ENCODE results near the gene ATAD3A.

Gene ATAD3A

GRCh38 chr1:1540090-1540817, 28.3 kb downstream of the ATAD3A start, which contains the start of gene TMEM240:
TSS of gene TMEM240 (minus strand) at chr1:1540624. CDS start at chr1:1540346, 278 bp downstream.
- no peak for DNase-seq

- no peak for DNase-seq
Measured at GRCh38 chr1:1540818-1541628, 29.1 kb downstream of the ATAD3A start.

DNA sequence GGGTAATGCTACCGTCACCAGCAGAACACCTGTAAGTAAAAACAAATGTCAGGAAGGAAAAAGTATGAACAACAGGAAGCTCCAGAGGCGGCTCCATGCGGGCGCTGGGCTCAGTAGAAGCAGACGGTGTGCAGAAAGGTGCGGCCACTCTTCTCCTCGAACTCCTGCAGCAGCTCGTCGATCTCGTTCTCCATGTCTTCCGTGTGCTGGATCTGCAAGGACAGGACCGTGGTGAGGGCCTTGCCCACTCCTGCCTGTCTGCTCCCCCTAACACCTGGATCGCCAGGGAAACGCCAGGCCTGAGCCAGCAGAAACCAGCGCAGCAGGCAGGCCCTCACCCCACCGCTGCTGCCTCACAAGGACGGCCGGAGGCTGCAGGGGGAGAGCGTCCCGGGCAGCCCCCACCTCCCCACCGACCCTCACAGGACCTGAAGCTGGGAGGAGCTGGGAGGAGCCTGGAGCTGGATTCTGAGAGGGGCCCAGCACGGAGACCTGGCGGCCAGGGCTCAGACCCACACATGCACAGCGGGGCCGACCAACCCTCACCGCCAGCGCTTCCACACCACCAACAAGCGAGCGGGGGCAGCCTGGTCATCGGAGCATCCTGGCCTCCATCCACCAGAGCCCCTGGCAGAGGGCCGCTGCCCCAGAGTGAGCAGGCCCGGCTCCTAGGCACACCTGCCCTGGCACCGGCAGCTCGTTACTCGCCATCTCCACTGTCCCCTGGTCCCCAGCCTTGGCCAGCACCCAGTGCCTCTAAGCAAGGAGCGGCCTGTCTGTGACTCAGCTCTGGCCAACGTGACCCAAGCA, 30.2 kb downstream of the ATAD3A start:
- DNase-seq = no peak

- no peak for DNase-seq
Measured at GRCh38 chr1:1542766-1543705, 31.1 kb downstream of the ATAD3A start.

- DNase-seq = no peak
Measured at GRCh38 chr1:1543706-1544099, 31.7 kb downstream of the ATAD3A start.

DNA sequence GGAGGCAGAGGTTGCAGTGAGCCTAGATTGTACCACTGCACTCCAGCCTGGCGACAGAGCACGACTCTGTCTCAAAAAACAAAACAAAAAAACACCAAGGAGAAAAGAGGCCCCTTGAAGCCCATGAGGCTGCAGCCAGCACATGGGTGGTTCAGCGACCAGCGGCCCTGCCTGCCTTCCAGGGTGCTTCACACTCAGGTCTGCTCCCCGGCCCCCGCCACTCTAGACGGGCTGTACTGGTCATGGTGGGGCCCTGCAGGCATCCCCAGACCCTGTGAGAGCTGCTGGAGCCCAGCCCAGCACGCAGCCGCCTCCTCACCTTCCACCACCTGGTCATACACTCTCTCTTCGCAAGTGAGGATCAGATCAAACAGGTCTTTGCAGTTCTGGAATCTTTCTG, 32.6 kb downstream of the ATAD3A start:
- no peak for DNase-seq

DNA sequence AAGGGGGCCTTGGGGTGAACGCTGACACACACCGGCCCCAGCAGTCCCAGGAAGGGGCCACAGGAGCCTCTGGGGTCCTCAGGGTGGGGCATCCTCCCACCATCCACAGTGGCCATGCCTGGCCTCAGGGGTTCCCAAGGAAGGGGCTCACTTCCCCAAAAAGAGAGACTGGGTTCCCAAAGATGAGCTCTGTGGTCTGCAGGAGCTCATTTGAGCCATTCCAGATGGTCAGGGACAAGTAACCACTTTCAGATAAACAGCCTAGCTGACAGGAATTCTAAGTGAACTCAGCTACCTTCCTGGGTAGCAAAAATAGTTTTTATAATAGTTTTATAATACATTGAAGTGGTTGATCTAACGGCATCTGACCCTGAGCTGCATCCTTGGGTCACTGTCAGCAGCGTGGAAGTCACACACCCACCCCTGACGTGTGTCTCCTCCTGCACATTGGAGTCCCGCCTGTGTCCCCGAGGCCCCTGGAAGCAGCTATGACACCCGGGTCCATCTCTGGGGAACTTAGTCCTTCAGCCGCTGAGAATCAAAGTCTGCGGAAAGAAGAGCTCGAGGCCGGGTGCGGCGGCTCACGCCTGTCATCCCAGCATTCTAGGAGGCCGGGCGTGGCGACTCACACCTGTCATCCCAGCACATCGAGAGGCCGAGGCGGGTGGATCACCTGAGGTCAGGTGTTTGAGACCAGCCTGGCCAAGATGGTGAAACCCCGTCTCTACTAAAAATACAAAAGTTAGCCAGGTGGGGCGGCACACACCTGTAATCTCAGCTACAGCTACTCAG, 34.2 kb downstream of the ATAD3A start:
- no peak for DNase-seq

DNA sequence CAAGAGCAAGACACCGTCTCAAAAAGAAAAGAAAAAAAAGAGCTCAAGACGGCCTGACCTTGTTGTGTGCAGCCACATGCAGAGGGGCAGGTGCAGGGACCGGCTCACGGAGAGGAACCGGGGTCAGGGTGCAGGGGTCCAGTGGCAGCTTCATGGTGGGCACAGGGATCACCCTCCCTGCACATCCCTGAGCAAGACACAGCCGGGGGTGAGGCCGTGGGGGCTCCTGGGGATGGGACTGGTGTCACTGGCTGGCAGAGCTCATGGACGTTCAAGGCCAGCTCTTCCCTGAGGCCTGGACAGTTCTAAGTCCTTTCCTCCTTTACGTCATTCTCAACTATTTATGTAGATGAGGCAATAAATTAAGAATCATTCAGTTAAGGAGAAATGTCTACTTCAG, 35.0 kb downstream of the ATAD3A start:
- DNase-seq = no peak

DNA sequence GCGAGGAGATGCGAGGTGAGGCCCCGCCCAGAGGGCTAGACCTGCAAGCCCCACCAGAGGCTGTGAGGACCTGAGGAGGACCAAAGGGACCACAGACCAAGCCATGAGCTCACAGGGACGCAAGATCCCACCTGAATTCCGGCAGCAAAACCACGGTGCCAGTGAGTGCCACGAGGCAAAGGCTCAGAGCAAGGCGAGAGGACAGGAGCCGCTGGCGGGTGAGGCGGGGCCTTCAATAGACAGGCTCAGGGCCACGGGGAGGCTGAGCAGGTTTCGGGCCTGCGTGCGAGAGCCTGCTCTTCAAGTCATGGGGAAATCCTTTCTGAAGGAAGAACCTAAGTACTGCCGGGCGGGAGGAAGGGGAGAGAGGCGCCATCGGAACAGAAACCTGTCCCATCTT, 35.5 kb downstream of the ATAD3A start:
- DNase-seq = no peak

DNA sequence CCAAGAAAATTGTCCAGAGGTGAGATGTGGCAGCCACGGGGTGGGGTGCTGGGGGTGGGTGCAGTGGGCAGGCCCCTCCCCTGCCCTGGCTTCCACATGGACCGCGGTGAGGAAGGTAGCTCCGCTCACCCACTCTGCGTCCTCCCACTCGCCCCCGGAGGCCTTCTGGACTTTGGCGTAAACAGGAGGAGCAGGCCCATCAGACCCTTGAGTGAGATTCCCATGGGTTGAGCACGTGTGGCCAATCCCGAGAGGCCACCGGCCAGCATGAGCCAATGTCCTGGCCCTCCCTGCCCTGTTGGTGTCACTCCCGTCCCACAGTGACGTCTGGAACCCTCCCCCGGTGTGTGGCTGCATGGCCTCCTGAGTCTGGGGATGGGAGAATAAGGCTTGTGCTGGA, 36.6 kb downstream of the ATAD3A start:
- DNase-seq = no peak

DNA sequence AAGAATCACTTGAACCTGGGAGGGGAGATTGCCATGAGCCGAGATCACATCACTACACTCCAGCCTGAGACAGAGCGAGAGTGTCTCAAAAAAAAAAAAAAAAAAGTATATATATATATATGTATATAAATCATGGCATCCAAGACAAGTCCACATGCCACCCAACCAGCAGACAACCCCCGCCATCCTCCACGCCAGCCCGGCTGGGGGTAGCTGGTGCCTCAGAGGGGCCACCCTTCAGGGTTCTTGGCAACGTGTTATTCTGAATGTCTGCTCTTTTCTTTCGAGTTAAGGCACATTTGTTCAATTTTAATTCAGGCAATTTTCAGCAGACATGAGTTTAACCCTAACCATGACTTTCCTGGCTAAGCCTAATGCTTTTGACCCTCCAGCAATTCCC, 38.1 kb downstream of the ATAD3A start:
- DNase-seq = no peak

- DNase-seq = no peak
Measured at GRCh38 chr1:1550591-1551432, 38.9 kb downstream of the ATAD3A start.

DNA sequence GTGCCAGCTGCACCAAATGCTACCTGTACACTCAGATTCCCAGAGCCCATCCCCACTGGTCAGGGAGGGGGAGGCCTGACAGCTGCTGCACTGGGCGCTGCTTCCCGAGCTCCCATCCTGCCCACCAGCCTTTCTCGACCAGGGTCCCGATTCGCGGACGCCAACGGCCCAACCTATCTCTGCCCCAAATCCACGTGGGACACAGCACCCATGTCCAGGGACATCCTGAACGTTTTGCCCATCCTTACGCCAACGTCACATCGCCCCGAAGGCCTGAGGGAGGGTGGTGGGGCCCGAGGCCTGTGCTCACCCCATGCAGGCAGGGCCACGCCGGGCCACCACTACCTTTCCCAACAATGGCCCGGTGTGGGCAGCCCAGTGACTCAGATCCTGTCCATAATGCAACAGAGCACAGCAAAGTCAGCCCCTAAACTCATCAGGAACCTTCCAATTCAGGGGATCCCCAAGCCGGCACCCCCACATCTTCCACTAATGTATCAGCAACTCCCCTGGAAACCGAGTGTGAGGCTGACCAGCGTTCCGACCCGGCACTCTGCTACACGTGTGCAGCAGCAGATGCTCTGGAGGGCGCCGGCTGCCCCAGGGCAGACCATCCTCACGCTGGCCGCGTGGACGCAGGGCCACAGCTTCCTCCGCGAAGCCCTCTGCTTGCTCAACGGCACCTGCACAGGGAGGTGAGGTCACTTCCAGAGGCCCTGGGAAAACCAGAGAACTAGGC, 39.7 kb downstream of the ATAD3A start:
- no peak for DNase-seq

- DNase-seq = no peak
Measured at GRCh38 chr1:1552263-1552639, 40.3 kb downstream of the ATAD3A start.

DNA sequence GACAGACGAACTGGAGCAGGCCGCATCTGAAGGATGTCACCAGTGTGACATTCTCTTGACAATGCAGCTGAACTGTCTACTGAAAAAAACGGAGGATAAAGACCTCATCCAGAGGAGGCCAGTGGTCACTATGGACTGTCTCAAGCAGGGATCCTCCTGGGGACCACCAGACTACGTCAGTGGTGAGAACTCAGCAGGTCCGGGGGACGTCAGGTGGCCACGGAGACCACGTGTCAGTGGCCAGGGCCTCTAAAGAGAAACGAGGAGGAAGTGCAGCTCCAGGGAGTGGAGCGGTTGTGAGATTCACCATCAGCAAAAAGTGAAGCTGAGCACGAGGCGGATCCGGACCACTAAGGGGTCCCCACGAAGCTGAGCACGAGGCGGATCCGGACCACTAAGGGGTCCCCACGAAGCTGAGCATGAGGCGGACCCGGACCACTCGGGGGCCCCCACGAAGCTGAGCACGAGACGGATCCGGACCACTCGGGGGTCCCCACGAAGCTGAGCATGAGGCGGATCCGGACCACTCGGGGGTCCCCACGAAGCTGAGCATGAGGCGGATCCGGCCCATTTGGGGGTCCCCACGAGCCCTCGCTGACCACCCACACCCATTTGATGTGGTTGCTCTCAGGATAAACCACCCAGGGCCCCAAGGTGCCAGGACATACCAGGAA, 42.0 kb downstream of the ATAD3A start:
- no peak for DNase-seq

GRCh38 chr1:1554550-1554925, 42.6 kb downstream of the ATAD3A start:
- DNase-seq = no peak

DNA sequence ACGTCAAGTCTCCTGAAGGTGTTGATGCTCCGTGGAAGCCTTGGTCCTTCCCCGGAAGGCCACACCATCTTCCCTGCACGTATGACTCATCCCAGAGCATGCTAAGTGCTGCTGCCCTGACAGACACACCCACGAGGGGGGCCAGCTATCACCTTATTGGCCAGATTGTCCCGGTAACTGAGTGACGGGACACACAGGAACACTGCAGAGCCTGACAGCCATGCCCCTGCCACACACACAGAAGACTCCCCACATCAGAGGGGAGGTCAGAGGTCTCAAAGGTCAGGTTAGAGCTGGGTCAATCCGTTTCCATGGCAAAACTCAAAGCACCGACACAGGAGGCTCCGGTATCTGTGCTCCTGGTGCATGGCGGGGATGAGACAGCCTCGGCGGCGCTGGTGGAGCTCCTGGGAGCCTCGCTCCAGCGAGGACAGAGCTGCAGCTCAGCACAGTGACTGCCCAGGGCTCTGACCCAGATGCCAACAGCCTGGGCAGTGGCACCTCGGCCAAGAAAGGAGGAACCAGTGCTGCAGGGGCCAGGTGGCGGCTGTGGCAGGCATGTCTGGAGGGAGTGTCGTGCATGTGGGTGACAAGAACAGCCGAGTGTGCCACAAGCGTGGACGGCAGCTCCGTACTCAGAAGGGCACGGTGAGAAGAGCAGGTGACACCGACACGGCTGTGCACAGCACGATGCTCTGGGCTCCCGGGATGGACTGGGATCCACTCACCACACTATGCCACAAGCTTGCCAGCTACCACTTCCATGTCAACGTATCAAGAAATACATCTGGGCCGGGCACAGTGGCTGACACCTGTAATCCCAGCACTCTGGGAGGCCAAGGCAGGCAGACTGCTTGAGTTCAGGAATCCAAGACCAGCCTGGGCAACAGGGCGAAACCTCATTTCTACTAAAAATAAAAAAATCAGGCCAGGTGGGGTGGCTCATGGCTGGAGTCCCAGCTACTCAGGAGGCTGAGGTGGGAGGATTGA, 43.3 kb downstream of the ATAD3A start:
- no peak for DNase-seq

GRCh38 chr1:1556505-1556904, 44.5 kb downstream of the ATAD3A start:
- DNase-seq = no peak

Measured in inflammatory macrophage (primary cell).